NCI-H1417 (cell line): ENCODE results near the gene VPS33A.
"Not testable (repeated sequence)": the region's sequence is repeated elsewhere in the genome, so short reads cannot be mapped to it uniquely, and the experiment has no call there.

Experiments
- DNase-seq, 3 experiments: peaks; one replicate each; lab custom pipeline; 2025; lab: John Stamatoyannopoulos, UW

Gene VPS33A

DNA sequence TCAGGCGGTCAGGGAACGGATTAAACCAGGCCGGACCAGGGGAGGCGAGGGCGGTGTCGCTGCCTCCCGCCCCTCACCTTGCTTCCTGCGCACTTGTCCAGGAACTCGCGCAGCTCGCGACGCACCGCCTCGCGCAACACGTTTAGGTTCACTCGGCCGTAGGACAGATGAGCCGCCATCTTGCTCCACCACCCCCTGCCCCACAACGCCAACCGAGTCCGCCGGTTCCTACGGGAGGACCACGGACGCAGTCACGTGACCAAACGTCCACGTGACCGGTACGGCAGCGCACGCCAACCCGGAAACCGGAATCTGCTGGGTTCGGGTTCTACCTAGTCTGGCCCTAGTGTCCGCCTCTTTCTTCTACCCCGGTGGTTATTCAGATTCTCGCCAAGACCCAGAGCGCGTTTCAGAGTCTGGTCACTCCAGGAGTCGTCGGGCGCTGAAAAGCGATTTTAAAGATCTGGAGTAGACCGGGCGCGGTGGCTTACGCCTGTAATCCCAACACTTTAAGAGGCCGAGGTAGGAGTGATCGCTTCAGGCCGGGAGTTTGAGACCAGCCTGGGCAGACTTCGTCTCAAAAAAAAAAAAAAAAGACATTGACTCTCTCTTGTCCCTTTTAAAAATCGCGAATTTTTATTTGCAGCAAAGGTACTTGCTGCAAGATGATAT is at the start of gene VPS33A:
TSS of gene VPS33A (minus strand) at position 265 of the 672 bp plus-strand sequence. CDS start at position 179, 86 bp downstream.
- peak; percentile 97 to 99 (median 98) for DNase-seq

DNA sequence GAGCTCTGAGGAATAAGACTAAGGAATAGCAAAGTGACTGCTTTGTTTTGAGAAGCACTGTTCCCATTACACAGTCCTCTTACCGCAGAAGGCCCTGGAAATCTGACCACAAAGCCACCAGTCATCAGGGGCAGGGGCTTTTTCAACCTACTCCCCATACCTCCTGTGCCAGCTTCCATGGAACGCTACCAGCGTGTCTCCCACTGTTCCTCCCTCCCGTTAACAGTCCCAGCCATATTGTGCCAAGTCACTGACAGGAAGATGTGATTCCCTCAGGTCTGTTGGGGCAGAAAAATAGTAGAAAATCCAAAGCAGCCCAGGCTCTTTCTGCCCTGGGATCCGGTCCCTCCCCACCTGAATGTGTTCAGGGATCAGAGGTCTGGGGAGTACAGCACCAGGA is 46.6 kb upstream of the VPS33A start:
- no peak for DNase-seq

DNA sequence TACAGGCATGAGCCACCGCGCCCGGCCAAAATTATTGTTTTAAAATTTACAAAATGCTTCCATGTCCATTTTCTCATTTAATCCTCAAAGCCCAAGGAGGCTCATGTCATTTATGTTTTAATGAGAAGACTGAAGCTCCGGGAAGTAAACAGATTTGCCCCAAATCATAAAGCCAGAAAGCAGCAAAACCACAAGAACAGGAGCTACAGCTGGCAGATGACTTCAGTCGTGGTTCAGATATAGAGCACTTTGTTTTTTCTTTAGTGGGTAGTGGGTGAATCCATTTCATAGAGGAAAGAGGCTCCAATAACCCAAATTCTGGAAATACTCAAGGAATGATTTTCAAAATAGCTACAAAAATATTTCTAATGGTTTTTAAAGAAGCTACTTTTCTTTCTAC is 45.4 kb upstream of the VPS33A start:
- DNase-seq: no peak

GRCh38 chr12:122310626-122311333 is 44.5 kb upstream of the VPS33A start:
- no peak for DNase-seq

GRCh38 chr12:122309564-122310121 is 43.3 kb upstream of the VPS33A start:
- DNase-seq: peak in 1 of 3 experiments; percentile 12

- no peak for DNase-seq
These were observed 42.5 kb upstream of the VPS33A start for GRCh38 chr12:122308811-122309210.

- peak in 1 of 3 experiments; percentile 20 for DNase-seq
These were observed 40.1 kb upstream of the VPS33A start for GRCh38 chr12:122306407-122306806.

DNA sequence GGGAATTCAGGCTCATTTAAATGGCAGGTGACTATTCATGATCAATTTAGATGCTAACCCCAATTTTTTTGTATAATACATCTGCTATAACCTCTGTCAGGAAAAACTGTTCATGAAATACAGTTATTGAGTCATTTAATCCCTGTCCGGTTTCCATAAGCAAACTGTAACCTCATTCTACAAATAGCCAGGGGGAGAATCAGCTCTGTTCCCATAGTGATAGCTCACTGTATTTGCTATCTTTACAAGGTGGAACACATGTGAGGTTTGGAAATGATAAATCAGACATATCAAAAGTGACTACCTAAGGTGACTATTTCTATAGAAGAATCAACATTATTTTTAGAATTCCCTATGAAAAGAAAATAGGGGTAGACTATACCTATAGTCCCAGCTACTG is 38.6 kb upstream of the VPS33A start:
- DNase-seq: peak in 2 of 3 experiments; percentile 59 to 87

- no peak for DNase-seq
These were observed 36.8 kb upstream of the VPS33A start for GRCh38 chr12:122303068-122303467.

- DNase-seq: no peak
These were observed 31.9 kb upstream of the VPS33A start for GRCh38 chr12:122298071-122298748.

DNA sequence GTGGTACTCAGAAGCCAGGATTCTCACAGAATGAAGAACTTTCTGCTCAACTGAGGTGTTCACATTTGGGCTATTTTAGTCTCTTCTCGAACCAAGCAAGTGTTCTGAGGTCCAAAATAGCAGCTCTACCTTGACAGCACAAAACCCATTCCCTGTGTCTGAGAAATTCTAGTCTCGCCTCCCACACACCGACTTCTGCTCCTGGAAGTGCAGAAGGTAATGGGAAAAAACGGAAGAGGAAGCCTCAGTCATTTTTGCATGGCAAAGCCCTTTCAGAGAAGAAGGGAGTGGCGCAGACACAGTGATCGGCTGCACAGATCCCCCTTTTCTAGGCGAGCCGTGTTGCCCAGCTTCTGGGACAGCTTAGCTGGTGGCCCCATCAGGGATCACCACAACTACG is 31.2 kb upstream of the VPS33A start:
- DNase-seq: no peak

DNA sequence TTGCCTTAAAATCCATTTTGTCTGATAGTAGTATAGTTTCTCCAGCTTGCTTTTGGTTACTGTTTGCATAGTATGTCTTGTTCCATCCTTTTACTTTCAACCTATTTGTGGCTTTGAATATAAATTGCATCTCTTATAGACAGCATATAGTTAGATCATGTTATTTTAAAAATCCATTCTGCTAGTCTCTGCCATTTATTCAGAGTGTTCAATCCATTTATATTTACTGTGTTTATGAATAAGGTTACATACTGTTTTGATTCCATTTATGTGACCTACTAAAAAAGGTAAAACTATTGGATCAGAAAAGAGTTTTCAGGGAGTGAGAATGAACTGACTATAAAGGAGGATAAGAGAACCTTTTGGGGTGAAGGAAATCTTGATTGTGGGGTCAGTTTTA is 29.6 kb upstream of the VPS33A start:
- no peak for DNase-seq

GRCh38 chr12:122293081-122293480 is 26.8 kb upstream of the VPS33A start:
- no peak for DNase-seq

- no peak for DNase-seq
These were observed 25.1 kb upstream of the VPS33A start for GRCh38 chr12:122291431-122291830.

GRCh38 chr12:122283680-122284079 is 17.4 kb upstream of the VPS33A start:
- no peak for DNase-seq

DNA sequence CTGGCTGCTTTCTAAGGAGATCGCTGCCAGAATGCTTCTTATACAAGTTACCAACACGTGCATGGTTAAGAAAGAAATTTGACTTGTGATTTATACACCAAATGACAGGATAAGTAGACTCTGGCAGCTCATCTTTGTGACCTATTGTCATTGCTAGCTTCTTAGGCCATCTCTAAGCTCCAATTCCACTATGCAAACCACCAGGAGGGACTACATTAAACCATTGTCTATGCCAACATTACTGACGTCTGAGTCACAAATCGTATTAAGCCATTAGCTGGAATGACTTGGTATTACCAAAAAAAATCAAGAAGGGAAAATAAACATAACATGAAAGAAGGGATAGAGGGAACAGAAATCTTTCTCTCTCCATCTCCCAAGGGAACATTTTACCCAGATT is 15.8 kb upstream of the VPS33A start:
- DNase-seq: no peak

DNA sequence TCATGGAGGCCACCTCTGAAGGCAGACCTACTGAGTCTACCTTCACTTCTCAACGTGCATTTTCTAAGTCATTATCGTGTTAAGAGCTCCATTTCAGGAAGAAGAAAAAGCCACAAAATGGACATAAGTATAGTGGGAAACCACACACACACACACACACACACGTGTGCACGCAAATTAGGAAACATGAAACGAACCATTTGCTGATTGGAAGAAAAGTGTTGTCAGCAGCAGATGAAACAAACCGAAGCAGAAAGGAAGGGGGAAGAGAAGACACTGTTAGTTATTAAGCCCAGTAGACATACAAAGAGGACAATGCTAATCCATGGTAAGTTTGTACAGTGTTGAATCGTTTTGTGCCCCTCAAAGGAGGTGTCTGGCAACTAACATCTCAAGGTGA is 9.9 kb upstream of the VPS33A start:
- no peak for DNase-seq

DNA sequence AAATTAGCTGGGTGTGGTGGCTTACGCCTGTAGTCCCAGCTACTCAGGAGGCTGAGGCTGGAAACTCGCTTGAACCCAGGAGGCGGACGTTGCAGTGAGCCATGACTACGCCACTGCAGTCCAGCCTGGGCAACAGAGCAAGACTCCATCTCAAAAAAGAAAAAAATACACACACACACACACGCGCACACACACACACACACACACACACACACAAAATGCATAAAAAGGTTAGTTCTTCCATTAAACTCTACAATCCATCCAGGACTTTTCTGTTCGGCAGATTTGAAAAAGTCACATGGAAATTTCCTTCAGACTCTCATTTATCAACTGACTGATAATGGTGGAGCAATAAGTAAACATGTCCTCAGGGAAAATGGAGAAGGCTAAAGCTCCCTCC is 9.2 kb upstream of the VPS33A start:
- no peak for DNase-seq

DNA sequence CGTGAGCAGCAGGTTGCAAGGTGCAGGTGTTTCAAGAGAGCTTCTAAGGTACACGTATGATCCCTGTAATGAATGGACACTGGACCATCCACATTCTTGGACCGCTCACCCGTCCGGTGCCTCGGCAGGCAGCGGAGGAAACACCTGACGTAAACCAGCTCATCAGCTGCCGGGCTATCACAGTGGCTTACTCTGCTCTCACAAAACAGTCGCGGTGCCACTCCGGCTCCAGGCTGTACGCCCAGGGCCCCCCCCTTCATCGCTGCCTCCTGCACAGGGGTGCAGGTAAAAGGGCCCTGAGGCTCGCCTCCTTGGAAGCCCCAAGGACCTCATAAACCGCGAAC is 436 bp downstream of the VPS33A start:
- DNase-seq: no peak

DNA sequence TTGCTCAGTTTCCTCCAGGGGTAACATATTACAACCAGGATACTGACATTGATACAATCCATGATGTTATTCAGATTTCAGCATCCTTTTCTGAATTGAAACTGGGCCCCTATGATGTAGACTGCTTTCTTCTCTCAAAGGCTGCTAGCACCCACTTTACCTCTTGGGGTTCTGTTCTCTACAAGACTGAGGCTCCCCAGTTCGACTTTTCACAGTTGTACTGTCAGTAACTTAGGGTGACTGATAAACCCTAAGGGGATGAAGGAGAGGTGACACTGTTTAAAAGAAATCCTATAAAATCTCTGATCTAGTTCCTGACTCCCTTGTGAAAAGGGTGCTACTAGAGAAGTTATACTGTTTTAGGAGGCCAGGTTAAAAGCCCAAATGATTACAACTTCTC is 818 bp downstream of the VPS33A start:
- DNase-seq: no peak

DNA sequence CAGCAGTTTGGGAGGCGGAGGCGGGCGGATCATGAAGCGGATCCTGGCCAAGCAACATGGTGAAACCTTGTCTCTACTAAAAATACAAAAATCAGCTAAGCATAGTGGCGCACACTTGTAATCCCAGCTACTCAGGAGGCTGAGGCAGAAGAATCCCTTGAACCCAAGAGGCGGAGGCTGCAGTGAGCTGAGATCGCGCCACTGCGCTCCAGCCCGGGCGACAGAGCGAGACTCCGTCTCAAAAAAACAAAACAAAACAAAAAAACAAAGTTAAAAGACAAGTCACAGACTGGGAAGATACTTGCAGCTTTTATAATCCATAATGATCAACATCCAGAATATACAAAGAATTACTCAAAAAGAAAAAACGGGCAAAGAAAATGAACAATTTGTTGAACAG is 5.6 kb downstream of the VPS33A start:
- not testable (repeated sequence) for DNase-seq

GRCh38 chr12:122258939-122259338 is 7.4 kb downstream of the VPS33A start:
- not testable (repeated sequence) for DNase-seq

- DNase-seq: not testable (repeated sequence)
These were observed 7.8 kb downstream of the VPS33A start for GRCh38 chr12:122258462-122258861.
